ENCODE results near the gene MTMR10. TPM values are rescaled to one million over a fixed set of nuclear protein-coding genes. Genes with fewer than 3 reads are reported as not detected.
A peak's percentile ranks its signal among the peaks of the same experiment; 100 is the strongest.

The MTMR10 gene
- total RNA-seq, 1 experiment from 2014 or later: 5.0 TPM

DNA sequence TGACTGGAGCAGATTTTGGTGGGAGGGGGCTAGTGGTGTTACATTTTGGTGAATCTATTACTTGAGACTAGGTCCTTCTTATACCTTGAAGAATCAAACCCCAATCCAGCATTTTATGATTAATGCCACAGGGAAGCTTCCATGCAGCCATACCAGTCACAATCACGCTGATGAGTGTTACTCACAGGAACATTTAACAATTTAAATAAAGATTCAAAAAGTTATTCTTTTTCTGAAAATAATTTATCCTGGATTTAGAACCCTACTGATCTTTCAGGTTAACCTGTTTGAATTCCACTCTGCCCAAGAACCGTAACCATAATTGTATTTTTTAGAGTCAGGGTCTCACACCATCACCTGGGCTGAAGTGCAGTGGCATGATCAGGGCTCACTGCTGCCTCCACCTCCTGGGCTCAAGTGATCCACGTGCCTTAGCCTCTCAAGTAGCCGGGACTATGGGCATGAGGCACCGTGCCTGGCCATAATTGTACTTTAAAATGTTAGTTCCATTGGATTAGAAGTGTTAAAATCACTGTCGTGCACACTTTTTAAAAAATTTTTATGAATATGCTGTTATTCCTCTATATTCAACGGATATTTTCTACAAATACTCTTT lies 929 bp upstream of the MTMR10 start:
- intact Hi-C loops (cut with micrococcal nuclease; ENCODE audit: unreplicated experiment): no loop called here
- CTCF ChIA-PET: no interaction called here

DNA sequence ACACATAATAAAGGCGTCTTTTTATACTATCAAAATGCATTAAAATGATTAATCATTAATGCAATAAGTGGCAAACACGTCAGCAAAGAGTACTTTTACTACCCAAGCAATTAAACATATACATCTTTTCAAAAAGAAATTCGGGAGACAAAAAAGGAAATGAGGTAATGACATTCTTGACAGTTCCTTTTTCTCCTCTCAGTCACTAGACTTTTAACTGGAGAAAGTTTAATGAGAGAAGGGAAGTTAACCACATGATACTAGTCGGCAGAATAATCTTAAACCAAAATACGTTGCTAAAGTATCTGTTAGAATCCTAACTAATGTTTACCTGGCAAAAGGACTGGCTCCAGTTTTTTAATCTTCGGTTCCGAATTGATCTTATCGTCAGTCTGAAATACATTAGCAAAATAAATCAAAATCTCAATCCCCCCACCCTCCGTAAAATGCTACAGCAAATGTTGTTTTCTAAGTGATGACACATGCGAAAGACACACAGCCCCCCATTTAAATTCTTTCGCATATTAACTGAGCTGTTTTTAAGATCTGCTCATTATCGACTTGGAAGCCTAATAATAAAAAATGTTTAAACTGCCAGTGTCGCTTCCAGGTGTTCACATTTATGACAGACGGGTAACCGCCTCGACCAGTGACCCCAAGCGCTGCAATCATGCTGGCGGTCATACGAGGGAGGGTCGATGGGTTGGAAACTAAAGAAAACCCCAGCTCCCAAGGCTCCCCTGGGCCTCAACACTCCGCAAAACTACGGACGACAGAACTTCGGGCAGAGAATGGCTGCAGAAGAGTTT lies 778 bp downstream of the MTMR10 start:
- intact Hi-C loops (cut with micrococcal nuclease; ENCODE audit: unreplicated experiment): no loop called here

More for the DNA sequence above, 929 bp upstream of the MTMR10 start:
- Mint-ChIP-seq H3K27ac (ENCODE audit: unreplicated experiment) (peak overlapping the region; percentile 47), H3K36me3 (ENCODE audit: insufficient read depth, unreplicated experiment) (peaks cover 8% of the 10 kb centered on the region), H3K27me3 (ENCODE audit: unreplicated experiment) (no peaks in the 10 kb centered on the region), H3K4me3 (ENCODE audit: low read depth, unreplicated experiment) (peak overlapping the region; percentile 81), H3K4me1 (ENCODE audit: low read depth, unreplicated experiment) (no peaks in the 10 kb centered on the region), H3K9me3 (ENCODE audit: low read depth, unreplicated experiment) (no peaks in the 10 kb centered on the region)
- TF ChIP-seq, protein P1, sequence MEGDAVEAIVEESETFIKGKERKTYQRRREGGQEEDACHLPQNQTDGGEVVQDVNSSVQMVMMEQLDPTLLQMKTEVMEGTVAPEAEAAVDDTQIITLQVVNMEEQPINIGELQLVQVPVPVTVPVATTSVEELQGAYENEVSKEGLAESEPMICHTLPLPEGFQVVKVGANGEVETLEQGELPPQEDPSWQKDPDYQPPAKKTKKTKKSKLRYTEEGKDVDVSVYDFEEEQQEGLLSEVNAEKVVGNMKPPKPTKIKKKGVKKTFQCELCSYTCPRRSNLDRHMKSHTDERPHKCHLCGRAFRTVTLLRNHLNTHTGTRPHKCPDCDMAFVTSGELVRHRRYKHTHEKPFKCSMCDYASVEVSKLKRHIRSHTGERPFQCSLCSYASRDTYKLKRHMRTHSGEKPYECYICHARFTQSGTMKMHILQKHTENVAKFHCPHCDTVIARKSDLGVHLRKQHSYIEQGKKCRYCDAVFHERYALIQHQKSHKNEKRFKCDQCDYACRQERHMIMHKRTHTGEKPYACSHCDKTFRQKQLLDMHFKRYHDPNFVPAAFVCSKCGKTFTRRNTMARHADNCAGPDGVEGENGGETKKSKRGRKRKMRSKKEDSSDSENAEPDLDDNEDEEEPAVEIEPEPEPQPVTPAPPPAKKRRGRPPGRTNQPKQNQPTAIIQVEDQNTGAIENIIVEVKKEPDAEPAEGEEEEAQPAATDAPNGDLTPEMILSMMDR (IDR thresholded peaks at IDR 0.05; ENCODE audit: unreplicated experiment): no peak
- DNase-seq: no peak
- no TSS peak for BruUV-seq (replicated peaks)

DNA sequence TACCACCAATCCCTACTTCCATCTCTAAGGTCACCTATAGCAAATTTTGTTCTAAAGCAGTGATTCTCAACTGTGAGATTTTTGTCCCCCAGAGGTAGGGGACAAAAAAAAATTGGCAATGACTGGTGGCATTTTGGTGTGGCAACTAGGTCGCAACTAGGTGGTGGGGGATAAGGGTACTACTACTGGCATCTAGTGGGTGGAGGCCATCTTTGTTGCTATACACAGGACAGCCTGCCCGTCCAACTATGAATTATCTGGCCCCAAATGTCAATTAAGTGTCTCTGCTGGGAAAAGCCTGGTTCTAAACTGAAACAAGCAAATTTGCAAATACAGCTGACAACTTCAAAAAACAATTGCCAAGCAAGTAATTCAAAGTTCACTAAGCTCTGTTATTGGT lies 1.4 kb downstream of the MTMR10 start:
- no peak overlapping the region for H3K27ac Mint-ChIP-seq (ENCODE audit: unreplicated experiment)
- no peaks in the 10 kb centered on the region for H3K4me1 Mint-ChIP-seq (ENCODE audit: low read depth, unreplicated experiment)
- peaks cover 8% of the 10 kb centered on the region for H3K36me3 Mint-ChIP-seq (ENCODE audit: insufficient read depth, unreplicated experiment)
- DNase-seq: no peak
- BruUV-seq (replicated peaks): TSS peak; percentile 57
- H3K27me3 Mint-ChIP-seq (ENCODE audit: unreplicated experiment): no peaks in the 10 kb centered on the region
- no peaks in the 10 kb centered on the region for H3K9me3 Mint-ChIP-seq (ENCODE audit: low read depth, unreplicated experiment)
- CTCF ChIA-PET: no interaction called here
- H3K4me3 Mint-ChIP-seq (ENCODE audit: low read depth, unreplicated experiment): peak overlapping the region; percentile 81
- TF ChIP-seq, protein P1 (IDR thresholded peaks at IDR 0.05; ENCODE audit: unreplicated experiment): no peak
- intact Hi-C loops (cut with micrococcal nuclease; ENCODE audit: unreplicated experiment): no loop called here

More for the DNA sequence above, 778 bp downstream of the MTMR10 start:
- TF ChIP-seq, protein P1 (IDR thresholded peaks at IDR 0.05; ENCODE audit: unreplicated experiment): no peak
- CTCF ChIA-PET: interaction anchor here (0.7 kb wide), 1 partner anchor 94 kb away, joined by 4 read pairs; no protein-coding TSS in a partner anchor
- Mint-ChIP-seq H3K9me3 (ENCODE audit: low read depth, unreplicated experiment) (no peaks in the 10 kb centered on the region), H3K4me3 (ENCODE audit: low read depth, unreplicated experiment) (peak overlapping the region; percentile 81), H3K27ac (ENCODE audit: unreplicated experiment) (peak overlapping the region; percentile 42), H3K36me3 (ENCODE audit: insufficient read depth, unreplicated experiment) (peaks cover 8% of the 10 kb centered on the region), H3K27me3 (ENCODE audit: unreplicated experiment) (no peaks in the 10 kb centered on the region), H3K4me1 (ENCODE audit: low read depth, unreplicated experiment) (no peaks in the 10 kb centered on the region)
- no peak for DNase-seq
- no TSS peak for BruUV-seq (replicated peaks)

DNA sequence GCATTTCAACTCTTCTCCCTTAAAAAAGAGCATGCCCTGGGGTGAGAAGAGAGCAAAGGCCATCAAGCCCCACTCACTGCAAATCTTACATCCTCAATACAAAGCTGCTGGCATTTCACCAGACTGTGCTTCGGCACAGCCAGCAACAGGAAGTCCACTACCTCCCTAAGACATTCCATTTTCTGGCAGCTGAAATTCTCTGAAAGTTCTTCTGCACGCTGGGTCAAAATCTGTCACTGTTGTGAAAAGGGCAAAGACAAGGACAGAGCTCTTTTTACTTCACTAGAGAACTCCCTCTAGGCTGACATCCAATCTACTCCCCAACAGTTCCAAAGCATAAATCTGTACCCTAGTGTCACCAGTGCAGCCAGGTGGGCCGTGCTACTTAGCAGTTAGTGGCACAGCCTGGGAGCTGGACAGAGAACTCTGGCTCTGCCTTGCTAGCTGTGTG lies 6.3 kb downstream of the MTMR10 start:
- TF ChIP-seq, protein P1 (IDR thresholded peaks at IDR 0.05; ENCODE audit: unreplicated experiment): no peak
- Mint-ChIP-seq H3K27ac (ENCODE audit: unreplicated experiment) (no peak overlapping the region), H3K4me3 (ENCODE audit: low read depth, unreplicated experiment) (no peak overlapping the region), H3K36me3 (ENCODE audit: insufficient read depth, unreplicated experiment) (no peaks in the 10 kb centered on the region), H3K9me3 (ENCODE audit: low read depth, unreplicated experiment) (no peaks in the 10 kb centered on the region), H3K4me1 (ENCODE audit: low read depth, unreplicated experiment) (no peaks in the 10 kb centered on the region), H3K27me3 (ENCODE audit: unreplicated experiment) (no peaks in the 10 kb centered on the region)
- BruUV-seq (replicated peaks): no TSS peak
- intact Hi-C loops (cut with micrococcal nuclease; ENCODE audit: unreplicated experiment): no loop called here
- CTCF ChIA-PET: no interaction called here
- DNase-seq: no peak

Data from Calu3 (cell line).